ENCODE data around the gene SUSD1. TPM values are rescaled to one million over a fixed set of nuclear protein-coding genes. Genes with fewer than 3 reads are reported as not detected.

Gene SUSD1
- total and polyA plus RNA-seq, 9 donors: 1.1 to 21.0 (median 3.4) TPM

DNA sequence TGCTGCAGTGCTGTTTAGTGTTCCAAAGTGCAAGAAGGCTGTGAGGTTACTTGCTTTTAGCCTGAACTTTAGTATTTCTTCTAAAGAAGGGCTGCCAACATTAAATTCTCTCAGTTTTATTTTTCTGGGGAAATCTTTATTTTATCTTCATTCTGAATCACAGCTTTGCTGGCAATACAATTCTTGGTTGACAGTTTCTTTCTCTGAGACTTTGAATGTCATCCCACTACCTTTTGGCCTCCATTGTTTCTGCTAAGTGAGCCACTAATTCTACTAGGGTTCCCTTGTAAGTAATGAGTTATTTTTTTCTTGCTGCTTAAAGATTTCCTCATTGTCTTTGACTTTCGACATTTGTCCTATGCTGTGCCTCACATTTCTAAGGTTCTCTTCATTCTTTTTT, 32.4 kb upstream of the SUSD1 start:
- Histone ChIP-seq H3K27ac (no peak overlapping the region), H3K9me3 (peaks cover 0 to 4% of the 10 kb centered on the region in 2 donors), H3K4me3 (no peak overlapping the region), H3K36me3 (no peaks in the 10 kb centered on the region), H3K27me3 (no peaks in the 10 kb centered on the region), H3K4me1 (ENCODE audit: insufficient read depth) (no peaks in the 10 kb centered on the region)
- no peak for TF ChIP-seq EP300 (IDR thresholded peaks at IDR 0.05)
- TF ChIP-seq CTCF (IDR thresholded peaks at IDR 0.05): no peak
- no peak for TF ChIP-seq POLR2A (IDR thresholded peaks at IDR 0.05)
- no peak for DNase-seq
- WGBS, 3 donors: 95 to 98% (median 98%) methylated on average over 1 of the region's 1 CpG
- intact Hi-C loops (cut with DNase I): no loop called here

- 49 to 62% (median 58%) methylated on average over 2 of the region's 2 CpGs for WGBS, 3 donors
- intact Hi-C loops (cut with DNase I): no loop called here
- TF ChIP-seq CTCF (IDR thresholded peaks at IDR 0.05): no peak
- no peak for TF ChIP-seq POLR2A (IDR thresholded peaks at IDR 0.05)
- TF ChIP-seq EP300 (IDR thresholded peaks at IDR 0.05): no peak
These were observed 28.4 kb upstream of the SUSD1 start for GRCh38 chr9:112203536-112203935.

DNA sequence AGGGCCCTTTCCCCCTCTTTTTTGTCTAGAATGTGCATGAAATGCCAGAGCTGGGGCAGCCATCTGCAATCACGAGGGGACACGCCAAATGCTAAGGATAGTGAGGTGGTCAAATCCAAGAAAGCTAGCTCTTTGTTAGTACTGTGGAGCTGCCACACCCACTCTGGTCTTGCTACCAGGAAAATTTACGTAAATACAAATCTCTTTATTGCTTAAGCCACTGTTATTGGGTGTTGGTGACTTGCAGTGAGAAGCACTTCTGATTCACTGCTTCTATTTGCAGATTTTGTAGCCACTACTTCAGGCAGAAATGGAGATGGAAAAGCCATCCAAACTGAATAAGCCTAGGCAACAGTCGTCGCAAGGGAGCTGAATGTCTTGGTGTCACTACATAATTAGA, 25.6 kb upstream of the SUSD1 start:
- H3K27ac ChIP-seq: no peak overlapping the region
- no peaks in the 10 kb centered on the region for H3K9me3 ChIP-seq
- H3K4me1 ChIP-seq (ENCODE audit: insufficient read depth): no peaks in the 10 kb centered on the region
- WGBS, 3 donors: 88 to 93% (median 89%) methylated on average over 5 of the region's 5 CpGs
- no peak for DNase-seq
- no peaks in the 10 kb centered on the region for H3K36me3 ChIP-seq
- H3K4me3 ChIP-seq: no peak overlapping the region
- TF ChIP-seq EP300 (IDR thresholded peaks at IDR 0.05): no peak
- no peak for TF ChIP-seq POLR2A (IDR thresholded peaks at IDR 0.05)
- no peak for TF ChIP-seq CTCF (IDR thresholded peaks at IDR 0.05)
- intact Hi-C loops (cut with DNase I): no loop called here
- H3K27me3 ChIP-seq: no peaks in the 10 kb centered on the region

More at GRCh38 chr9:112203536-112203935, 28.4 kb upstream of the SUSD1 start:
- H3K4me1 ChIP-seq (ENCODE audit: insufficient read depth): no peaks in the 10 kb centered on the region
- H3K4me3 ChIP-seq: no peak overlapping the region
- H3K27me3 ChIP-seq: no peaks in the 10 kb centered on the region
- peaks cover 0 to 4% of the 10 kb centered on the region in 2 donors for H3K9me3 ChIP-seq
- no peaks in the 10 kb centered on the region for H3K36me3 ChIP-seq
- no peak for DNase-seq
- no peak overlapping the region for H3K27ac ChIP-seq

DNA sequence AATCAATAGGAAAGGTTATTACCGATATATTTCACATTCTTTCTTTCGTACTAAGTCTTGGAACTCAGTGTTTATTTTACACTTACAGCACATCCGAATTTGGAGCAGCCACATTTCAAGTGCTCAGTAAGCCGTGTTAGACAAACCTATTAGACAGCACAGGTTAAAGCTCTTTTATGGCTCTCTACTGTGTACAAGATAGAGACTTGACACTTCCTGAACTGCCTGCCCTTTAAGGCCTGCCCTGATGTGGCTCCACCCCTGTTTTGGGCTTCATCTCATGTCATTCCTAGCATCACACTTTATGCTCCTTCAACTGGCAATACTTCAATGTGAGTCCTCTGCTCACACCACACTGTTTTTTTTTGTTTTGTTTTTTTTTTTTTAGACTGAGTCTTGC, 23.5 kb upstream of the SUSD1 start:
- H3K27ac ChIP-seq: no peak overlapping the region
- no peak for DNase-seq
- H3K4me3 ChIP-seq: no peak overlapping the region
- 49 to 67% (median 56%) methylated on average over 4 of the region's 4 CpGs for WGBS, 3 donors
- intact Hi-C loops (cut with DNase I): no loop called here
- H3K4me1 ChIP-seq (ENCODE audit: insufficient read depth): peaks cover 2% of the 10 kb centered on the region
- no peaks in the 10 kb centered on the region for H3K27me3 ChIP-seq
- H3K36me3 ChIP-seq: no peaks in the 10 kb centered on the region
- TF ChIP-seq EP300 (IDR thresholded peaks at IDR 0.05): no peak
- TF ChIP-seq CTCF (IDR thresholded peaks at IDR 0.05): no peak
- TF ChIP-seq POLR2A (IDR thresholded peaks at IDR 0.05): no peak
- no peaks in the 10 kb centered on the region for H3K9me3 ChIP-seq

All from ovary (tissue), 9 donors.